Esophagus muscularis mucosa (tissue), 4 donors: Measurements from ENCODE around the gene F12. TPM values are rescaled to one million over a fixed set of nuclear protein-coding genes. Genes with fewer than 3 reads are reported as not detected.

ENCODE experiments used
- DNase-seq: peaks from one replicate; pipeline ENCODE4 v3.0.0-alpha.2; 2017; ENCODE audit errors: extremely low spot score
- H3K27ac ChIP-seq, 4 donors: fragments of 200-600 bp; sonication (generic); replicated peaks in 1 of 4; 1 replicate in 3 of 4; 2 replicates in 1 of 4; pipeline ENCODE4 v1.5.1; 2016 to 2019; ENCODE audit warnings: mild to moderate bottlenecking in 1 of 4
- H3K27me3 ChIP-seq, 4 donors: fragments of 200-600 bp; sonication (generic); one replicate each; pipeline versions ENCODE4 v1.5.1 to v1.6.0; 2016 to 2019
- H3K36me3 ChIP-seq, 4 donors: fragments of 200-600 bp; sonication (generic); one replicate each; pipeline ENCODE4 v1.5.1; 2016 to 2019
- H3K4me1 ChIP-seq, 4 donors: fragments of 200-600 bp; sonication (generic); one replicate each; pipeline ENCODE4 v1.5.1; 2016 to 2019
- H3K4me3 ChIP-seq, 4 donors: fragments of 200-600 bp; sonication (generic); 1 replicate in 2 of 4; 2 replicates in 2 of 4; pipeline ENCODE4 v1.5.1; 2016 to 2019; ENCODE audit warnings: mild to moderate bottlenecking in 4 of 4, moderate library complexity in 1 of 4
- H3K9me3 ChIP-seq, 4 donors: fragments of 200-600 bp; sonication (generic); 1 replicate in 3 of 4; 2 replicates in 1 of 4; pipeline ENCODE4 v1.5.1; 2016 to 2019
- CTCF ChIP-seq, 3 experiments: fragments of 200-600 bp in 2 of 3; fragments of 450-650 bp in 1 of 3; sonication (generic) in 2 of 3; IDR thresholded peaks; one replicate each; pipeline ENCODE4 v1.5.1; 2017 to 2019; ENCODE audit warnings: antibody characterized with exemption in 3 of 3, mild to moderate bottlenecking in 2 of 3, moderate library complexity in 1 of 3
- EP300 ChIP-seq: sonication (generic); formaldehyde crosslinking; IDR thresholded peaks from one replicate; pipeline ENCODE4 v1.6.1; 2017; ENCODE audit warnings: antibody characterized with exemption
- POLR2A ChIP-seq: fragments of 450-650 bp; IDR thresholded peaks from one replicate; pipeline ENCODE4 v1.6.1; 2017; ENCODE audit warnings: antibody characterized with exemption, moderate library complexity, mild to moderate bottlenecking, low read depth
- POLR2AphosphoS5 ChIP-seq, 2 donors: sonication (generic); formaldehyde crosslinking; IDR thresholded peaks; one replicate each; pipeline ENCODE4 v1.6.1; 2017; ENCODE audit warnings: antibody characterized with exemption in 2 of 2
- WGBS: methylation state at CpG from one replicate; pipeline ENCODE4 v1.1.5; 2018; 5-methylcytosine and 5-hydroxymethylcytosine counted together
- intact Hi-C: fragments of 100-400 bp; cut with DNase I; formaldehyde crosslinking; loops from one replicate; pipeline ENCODE4 v1.15.1; 2023
- total RNA-seq, 4 donors: library from RNA; depleted of rRNA; stranded (reverse); fragments of >200 nt; gene quantifications; one replicate each; pipeline versions ENCODE4 v1.1.0 to v1.2.1, GENCODE V29; 2016

The F12 gene
- total RNA-seq, 4 donors from 2014 or later, result 0.17 TPM; not detected in 3

DNA sequence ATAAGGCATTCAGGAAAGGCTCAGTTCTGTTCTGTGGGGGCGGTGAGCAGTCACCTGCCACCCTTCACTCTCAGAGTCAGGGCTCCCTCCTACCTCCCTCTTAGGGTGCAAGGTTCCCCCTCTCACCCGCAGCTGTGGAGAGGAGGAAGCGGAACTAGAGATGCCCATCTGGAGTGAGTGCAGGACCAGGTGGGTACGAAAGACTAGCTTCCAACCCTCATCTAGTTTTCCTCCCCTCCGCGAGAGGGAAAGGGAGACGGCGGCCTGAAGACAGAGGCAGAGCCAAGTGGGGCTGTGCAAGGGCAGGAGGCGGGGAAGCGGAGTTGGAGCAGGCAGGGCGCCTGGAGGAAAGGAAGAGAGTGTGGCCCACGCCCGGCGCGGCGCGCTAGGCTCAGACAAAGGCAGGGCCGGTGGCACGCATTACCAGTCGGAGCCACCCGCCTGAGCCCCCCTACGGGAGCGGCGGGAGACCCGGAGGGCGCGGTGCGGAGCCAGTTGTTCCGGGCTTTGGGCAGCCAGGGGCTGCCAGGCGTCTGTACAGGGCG lies 44.6 kb upstream of the F12 start:
- H3K4me3 ChIP-seq, result peak overlapping the region; percentile 62 to 73 (median 68)

DNA sequence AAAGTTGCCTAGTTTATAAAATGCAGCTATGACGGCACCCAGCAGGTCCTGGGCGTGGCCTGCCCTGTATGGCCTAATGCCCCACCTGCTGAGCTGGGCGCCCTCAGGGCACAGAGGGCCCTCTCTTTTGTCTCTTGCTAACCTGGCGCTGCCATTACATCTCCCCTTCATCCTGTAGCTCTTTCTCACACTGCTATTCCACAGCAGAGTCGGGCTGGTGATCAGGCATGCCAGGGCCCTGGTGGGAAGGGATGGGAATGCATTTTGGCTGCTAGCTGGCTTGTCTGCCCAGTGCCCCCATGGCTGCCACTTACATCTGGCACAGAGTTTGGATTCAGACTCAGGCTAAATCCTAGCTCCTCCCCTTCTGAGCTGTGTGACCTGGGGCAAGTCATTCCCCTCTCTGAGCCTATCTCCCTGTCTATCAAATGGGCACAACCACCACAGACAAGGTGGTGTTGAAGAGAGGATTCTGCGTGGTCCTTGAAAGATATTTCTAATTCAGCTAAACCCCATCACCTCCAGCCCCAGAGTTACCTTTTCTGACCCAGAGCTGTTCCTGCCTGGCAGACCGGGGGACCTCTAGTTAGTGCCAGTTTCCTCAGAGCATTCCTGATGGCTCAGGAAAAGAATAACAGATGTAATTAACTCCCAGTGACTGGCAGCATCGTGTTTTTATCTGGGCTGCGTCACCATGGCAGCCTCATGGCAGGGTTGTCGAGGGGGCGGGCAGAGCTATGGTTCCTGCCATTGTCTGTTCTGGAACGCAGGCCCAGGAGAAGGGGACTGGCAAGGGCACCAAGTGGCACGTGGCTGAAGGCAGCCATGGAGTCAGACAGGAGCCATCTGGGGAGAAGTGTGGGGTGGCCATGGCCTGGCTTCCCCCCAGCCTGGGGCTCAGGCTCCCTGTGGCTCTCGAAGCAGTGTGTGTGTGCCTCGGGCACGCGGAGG lies 43.6 kb upstream of the F12 start:
- WGBS, result 82% methylated on average over 16 of the region's 17 CpGs
- H3K4me3 ChIP-seq, result no peak overlapping the region
- intact Hi-C loops, result loop anchor here (10.0 kb wide), 1 partner anchor 138 kb away; the partner anchor contains the start of gene MXD3
- H3K27ac ChIP-seq, result no peak overlapping the region
- no peaks in the 10 kb centered on the region for H3K9me3 ChIP-seq
- peaks cover 31 to 49% (median 46%) of the 10 kb centered on the region in 4 donors for H3K4me1 ChIP-seq
- DNase-seq, result no peak
- TF ChIP-seq POLR2AphosphoS5 (IDR thresholded peaks at IDR 0.05) (no peak), CTCF (IDR thresholded peaks at IDR 0.05) (no peak), POLR2A (no peak), EP300 (no peak)
- H3K36me3 ChIP-seq, result peaks cover 0 to 13% (median 5%) of the 10 kb centered on the region in 4 donors
- peaks cover 0 to 54% (median 6%) of the 10 kb centered on the region in 4 donors for H3K27me3 ChIP-seq

More for the DNA sequence above, 44.6 kb upstream of the F12 start:
- Histone ChIP-seq H3K4me1 (peaks cover 25 to 49% (median 44%) of the 10 kb centered on the region in 4 donors), H3K9me3 (no peaks in the 10 kb centered on the region), H3K27me3 (peaks cover 0 to 44% (median 5%) of the 10 kb centered on the region in 4 donors), H3K27ac (peak overlapping the region; percentile 70 to 83 (median 79)), H3K36me3 (peaks cover 0 to 23% (median 15%) of the 10 kb centered on the region in 4 donors)
- intact Hi-C loops, result loop anchor here (1.0 to 10.0 kb wide), 5 partner anchors 27 to 139 kb away; partner anchors contain the start of genes GRK6 and MXD3
- WGBS, result 7% methylated on average over 30 of the region's 31 CpGs
- DNase-seq, result no peak
- TF ChIP-seq EP300 (no peak), POLR2A (no peak), CTCF (IDR thresholded peaks at IDR 0.05) (no peak), POLR2AphosphoS5 (IDR thresholded peaks at IDR 0.05) (no peak)

GRCh38 chr5:177450667-177451424 lies 41.5 kb upstream of the F12 start:
- TF ChIP-seq POLR2AphosphoS5 (IDR thresholded peaks at IDR 0.05) (no peak), POLR2A (no peak), EP300 (no peak), CTCF (IDR thresholded peaks at IDR 0.05) (no peak)
- WGBS, result 87% methylated on average over 8 of the region's 10 CpGs
- peaks cover 0 to 71% (median 9%) of the 10 kb centered on the region in 4 donors for H3K27me3 ChIP-seq

GRCh38 chr5:177449140-177450061 lies 40.0 kb upstream of the F12 start:
- peaks cover 0 to 71% (median 9%) of the 10 kb centered on the region in 4 donors for H3K27me3 ChIP-seq

More at GRCh38 chr5:177450667-177451424, 41.5 kb upstream of the F12 start:
- H3K4me1 ChIP-seq, result peaks cover 33 to 49% (median 47%) of the 10 kb centered on the region in 4 donors
- no peak overlapping the region for H3K27ac ChIP-seq
- no peaks in the 10 kb centered on the region for H3K9me3 ChIP-seq
- no peak overlapping the region for H3K4me3 ChIP-seq
- no peak for DNase-seq
- no peaks in the 10 kb centered on the region for H3K36me3 ChIP-seq
- intact Hi-C loops, result loop anchor here (10.0 kb wide), 1 partner anchor 136 kb away; the partner anchor contains the start of gene MXD3

More at GRCh38 chr5:177449140-177450061, 40.0 kb upstream of the F12 start:
- DNase-seq, result no peak
- Histone ChIP-seq H3K9me3 (no peaks in the 10 kb centered on the region), H3K4me3 (no peak overlapping the region), H3K4me1 (peaks cover 31 to 42% (median 39%) of the 10 kb centered on the region in 4 donors), H3K27ac (no peak overlapping the region), H3K36me3 (no peaks in the 10 kb centered on the region)
- 87% methylated on average over 9 of the region's 18 CpGs for WGBS
- intact Hi-C loops, result loop anchor here (10.0 kb wide), 1 partner anchor 135 kb away; the partner anchor contains the start of gene MXD3
- TF ChIP-seq POLR2A (no peak), CTCF (IDR thresholded peaks at IDR 0.05) (no peak), EP300 (no peak), POLR2AphosphoS5 (IDR thresholded peaks at IDR 0.05) (no peak)
